ENCODE data around the gene PLCD4.

The PLCD4 gene

GRCh38 chr2:218622606-218623365, 15.1 kb downstream of the PLCD4 start:
- no peak for DNase-seq

GRCh38 chr2:218623366-218623705, 15.6 kb downstream of the PLCD4 start:
- no peak for DNase-seq

DNA sequence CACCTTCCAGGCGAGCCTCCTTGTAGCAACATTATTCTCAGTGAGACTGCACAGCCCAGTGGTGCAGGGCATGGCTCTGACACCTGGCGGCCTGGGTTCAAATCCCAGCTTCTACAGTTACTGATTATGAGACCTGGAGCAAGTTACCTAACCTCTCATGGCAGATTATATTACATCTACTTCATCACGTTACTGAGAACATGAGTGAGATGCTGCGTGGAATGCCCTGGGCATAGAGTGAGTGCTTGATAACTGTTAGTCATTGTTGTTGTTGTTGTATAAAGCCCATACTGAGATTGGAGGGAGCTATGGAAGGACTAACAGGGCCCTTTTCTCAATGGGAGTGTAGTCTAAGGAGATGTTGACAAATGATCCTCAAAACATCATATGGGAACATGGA, 18.7 kb downstream of the PLCD4 start:
- DNase-seq, result no peak

GRCh38 chr2:218627939-218628338, 20.2 kb downstream of the PLCD4 start:
- no peak for DNase-seq

- DNase-seq, result no peak
Measured at GRCh38 chr2:218631837-218632236, 24.1 kb downstream of the PLCD4 start.

DNA sequence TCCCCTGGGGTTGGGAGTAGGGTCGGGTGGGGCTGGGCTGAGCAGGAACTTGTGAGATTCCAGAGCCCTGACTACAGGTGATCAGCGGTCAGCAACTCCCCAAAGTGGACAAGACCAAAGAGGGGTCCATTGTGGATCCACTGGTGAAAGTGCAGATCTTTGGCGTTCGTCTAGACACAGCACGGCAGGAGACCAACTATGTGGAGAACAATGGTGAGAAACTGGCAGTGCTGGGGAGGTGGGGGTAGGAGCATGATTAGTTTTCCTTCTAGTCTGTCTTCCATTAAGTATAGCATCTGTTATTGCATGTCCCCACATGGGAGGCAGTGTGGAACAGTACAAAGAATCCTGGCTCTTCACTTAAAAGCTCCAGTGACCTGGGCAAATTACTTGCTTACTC, 28.0 kb downstream of the PLCD4 start:
- DNase-seq, result no peak

DNA sequence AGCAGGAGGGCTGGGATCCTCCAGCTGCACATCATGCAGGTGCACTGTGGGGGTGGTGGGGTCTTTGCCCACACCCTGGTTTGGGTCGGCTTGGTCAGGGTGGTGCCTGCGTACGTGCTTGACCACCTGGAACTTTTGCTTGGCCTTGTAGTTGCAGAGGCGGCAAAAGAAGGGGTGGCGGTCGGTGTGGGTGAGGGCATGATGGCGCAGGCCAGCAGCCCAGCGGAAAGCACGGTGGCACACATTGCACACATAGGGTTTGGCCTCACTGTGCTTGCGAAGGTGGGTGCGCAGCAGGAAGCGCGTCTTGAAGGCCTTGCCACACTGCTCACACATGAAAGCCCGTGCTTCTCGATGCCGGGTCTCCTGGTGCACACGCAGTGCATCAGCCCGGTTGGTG, 30.7 kb downstream of the PLCD4 start:
- no peak for DNase-seq

DNA sequence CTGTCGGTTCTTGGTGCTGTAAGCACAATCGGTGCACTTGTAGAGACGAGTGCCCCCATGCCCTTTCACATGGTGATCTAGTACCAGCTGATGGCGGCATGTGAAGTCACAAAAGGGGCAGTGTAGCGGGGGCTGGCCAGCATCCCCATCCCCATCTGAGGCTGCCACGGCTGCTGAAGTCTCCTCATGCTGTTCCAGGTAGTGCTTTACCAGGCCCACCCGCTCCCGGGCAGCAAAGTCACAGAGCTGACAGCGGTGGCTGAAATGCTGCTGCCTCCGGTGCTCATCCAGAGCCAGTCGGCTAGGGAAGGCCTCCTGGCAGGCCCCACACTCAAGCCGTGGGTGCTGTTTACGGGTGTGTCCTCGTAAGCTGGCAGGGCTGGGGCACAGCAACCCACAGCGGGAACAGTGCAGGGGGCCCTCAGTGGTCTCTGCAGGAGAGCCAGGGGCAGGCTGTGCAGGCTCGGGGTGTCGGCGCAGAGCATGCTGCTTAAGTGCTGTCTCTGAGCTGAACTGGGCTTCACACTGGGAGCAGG, 34.5 kb downstream of the PLCD4 start:
- no peak for DNase-seq

DNA sequence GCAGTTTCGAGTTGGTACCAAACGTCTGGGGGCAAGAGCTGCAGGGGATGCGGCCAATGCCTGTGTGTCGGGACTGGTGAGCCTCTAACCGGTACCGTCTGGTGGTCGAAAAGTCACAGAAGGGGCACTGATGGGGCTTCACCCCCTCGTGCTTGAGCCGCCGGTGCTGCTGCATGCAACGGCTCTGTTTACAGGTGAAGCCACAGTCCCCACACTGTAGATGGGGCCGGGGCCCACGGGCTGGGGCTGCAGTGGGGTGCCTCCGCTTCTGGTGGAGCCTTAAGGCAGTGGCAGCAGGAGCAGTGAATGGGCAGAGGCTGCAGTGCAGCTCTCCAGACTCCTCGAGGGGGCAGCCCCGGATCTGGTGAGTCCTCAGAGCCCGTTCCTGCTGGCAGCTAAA, 35.1 kb downstream of the PLCD4 start:
- no peak for DNase-seq

DNA sequence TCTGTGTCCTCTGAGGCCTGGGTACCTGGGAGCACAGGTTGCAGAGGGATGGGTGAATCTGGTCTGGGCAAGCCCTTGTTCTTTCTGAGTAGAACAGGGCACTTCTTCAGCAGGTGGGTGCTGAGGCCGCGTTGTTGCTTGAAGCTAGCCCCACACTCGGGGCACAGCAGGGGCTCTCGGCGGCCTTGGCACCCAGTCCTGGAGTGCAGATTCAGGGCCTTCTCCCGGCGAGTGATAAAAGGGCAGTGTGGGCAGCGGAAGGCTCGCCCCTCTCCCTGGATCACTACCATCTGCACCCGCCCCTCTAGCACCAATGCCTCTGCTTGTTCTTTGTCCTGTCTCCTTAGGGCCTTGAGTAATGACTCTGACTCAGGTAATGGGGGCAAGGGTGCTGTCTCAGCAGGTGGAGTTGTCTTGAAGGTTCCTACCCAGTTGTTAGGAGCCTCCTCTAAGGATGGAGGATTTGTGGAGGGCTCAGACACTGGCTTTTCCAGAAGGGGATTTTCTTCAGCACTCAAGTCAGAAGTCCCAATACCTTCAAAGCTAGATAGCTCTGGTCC, 36.1 kb downstream of the PLCD4 start:
- no peak for DNase-seq

- no peak for DNase-seq
Measured at GRCh38 chr2:218644721-218645120, 37.0 kb downstream of the PLCD4 start.

- no peak for DNase-seq
Measured at GRCh38 chr2:218645126-218645525, 37.4 kb downstream of the PLCD4 start.

DNA sequence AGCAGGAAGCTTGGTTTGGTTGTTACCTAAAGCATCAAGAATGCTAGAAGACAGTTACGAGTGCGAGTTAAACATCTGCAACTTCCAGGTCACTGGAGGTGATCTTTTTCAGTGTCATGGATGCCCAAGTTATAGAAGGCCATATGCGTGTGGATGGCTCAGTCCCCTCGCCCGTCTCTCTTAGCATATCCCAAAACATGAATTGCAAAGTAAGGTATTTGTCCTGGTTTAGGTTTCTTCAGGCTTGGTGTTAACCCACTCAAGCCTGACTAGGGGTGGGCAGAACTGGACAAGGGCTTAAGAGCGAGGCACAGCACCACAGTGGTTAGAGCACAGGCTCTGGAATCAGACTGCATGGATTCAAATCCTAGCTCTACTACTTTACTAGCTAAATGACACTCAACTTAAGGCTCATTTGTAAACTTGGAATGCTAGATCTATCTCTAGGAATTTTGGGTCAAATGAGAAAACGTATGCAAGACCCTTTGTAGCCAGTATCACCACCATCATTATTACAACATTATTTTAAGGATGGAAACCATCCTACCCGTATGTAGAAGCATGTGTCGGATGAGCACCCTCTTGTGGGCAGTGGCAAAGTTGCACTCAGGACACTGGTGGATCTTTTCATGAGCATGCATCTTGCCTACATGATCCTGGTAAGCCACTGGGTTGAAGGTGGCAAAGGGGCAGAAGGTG, 40.5 kb downstream of the PLCD4 start:
- peak; percentile 16 to 65 for DNase-seq

- DNase-seq, result no peak
Measured at GRCh38 chr2:218648787-218649100, 41.0 kb downstream of the PLCD4 start.

DNA sequence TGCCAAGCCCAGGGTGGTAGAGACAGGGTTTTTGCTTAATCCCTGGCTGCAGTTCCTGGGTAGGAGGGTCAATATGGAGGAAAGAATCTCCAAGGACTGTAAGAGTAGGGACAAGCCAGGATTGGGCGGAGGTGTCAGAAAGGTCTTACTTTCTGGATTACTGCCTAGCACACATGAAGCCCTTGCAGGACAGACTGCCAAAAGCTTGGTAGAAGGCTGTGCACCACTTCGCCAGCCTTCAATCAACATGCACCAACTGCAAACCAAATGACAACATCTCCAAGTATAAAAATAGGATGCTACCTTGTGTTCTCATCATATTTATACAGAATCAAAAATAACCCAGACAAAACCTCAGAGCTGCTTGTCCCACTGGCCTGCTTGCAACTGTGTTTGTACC, 48.1 kb downstream of the PLCD4 start:
- DNase-seq, result no peak

- DNase-seq, result peak; percentile 14 to 63
Measured at GRCh38 chr2:218658671-218659257, 51.1 kb downstream of the PLCD4 start.

DNA sequence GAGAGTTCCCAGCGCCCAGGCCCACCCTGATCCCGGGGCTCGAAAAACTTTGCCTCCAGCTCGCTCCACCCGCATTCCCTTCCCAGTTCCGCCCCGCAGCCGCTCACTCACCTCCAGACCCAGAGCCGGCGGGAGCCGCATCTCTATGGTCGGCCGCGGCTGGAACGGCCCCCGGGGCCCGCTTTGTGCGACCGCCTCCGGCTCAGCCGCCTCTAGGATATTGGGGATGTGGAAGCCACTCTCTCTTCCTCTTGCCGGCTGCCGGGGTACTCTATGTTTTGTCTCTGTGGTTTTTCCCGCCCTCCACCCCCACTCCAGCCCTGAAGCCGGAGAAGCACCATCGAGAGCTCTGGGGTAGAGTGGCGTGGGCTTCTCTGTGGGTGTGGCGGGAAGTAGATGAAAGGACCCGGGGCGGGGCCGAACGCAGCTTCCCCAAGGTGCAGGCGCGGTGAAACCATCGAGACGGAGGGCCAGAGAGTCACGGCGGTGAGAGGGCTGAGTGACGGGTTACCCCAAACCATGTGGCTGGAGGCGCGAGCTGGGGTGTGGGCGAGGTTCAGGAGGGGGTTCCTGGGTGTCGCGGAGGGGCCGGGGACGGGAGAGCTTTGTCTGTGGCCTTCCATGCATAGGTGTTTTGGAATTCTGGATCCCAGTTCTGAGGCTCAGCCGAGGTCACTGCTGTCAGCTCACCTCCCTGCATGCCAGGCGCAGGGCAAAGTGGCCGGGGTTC, 51.7 kb downstream of the PLCD4 start, which contains the start of the genes BCS1L and ZNF142:
Gene BCS1L (plus strand): TSS at position 426 of the 730 bp plus-strand sequence. CDS start 1,305 bp downstream, outside the sequence.
Gene ZNF142 (minus strand): TSS at position 366 of the 730 bp plus-strand sequence. CDS start 3,194 bp downstream, outside the sequence.
- peak; percentile 83 to 96 for DNase-seq

- peak in 1 of 2 experiments; percentile 41 for DNase-seq
Measured at GRCh38 chr2:218659988-218660358, 52.3 kb downstream of the PLCD4 start.

DNA sequence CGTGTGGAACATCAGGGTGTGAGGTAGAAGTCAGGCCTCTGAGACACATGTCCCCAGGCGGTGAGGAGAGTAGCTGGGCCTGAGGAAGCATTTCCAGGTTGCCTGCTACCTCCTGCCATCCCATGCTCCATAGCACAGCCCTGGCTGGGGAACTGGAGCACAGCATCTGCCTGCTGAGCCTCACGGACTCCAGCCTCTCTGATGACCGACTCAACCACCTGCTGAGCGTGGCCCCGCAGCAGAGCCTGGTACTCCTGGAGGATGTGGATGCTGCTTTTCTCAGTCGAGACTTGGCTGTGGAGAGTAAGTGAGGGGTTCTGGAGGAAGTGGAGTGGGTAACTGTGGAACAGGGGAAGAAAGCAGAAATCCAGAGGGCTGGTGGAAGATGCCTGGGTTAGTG, 54.7 kb downstream of the PLCD4 start:
- DNase-seq, result no peak

- DNase-seq, result no peak
Measured at GRCh38 chr2:218662827-218663226, 55.1 kb downstream of the PLCD4 start.

DNA sequence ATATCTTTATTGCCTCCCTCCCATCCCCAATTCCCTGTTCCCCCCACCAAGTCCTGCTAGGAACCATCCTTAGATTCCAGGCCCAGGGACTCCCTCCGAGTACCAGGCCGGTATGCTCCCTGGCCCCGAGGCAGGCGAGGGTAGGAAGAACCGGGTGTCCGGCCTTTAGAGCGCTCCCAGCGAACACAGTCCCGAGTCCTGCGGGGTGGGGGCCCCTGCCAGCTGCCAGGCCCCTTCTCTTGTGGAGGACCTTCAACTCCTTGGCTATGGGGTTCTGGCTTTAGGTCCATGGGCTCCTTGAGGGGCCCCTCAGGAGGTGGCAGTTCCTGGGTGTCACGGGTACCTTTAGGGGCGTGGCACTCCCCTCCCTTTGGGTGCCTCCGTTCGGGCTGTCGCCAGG, 56.2 kb downstream of the PLCD4 start:
- no peak for DNase-seq

DNA sequence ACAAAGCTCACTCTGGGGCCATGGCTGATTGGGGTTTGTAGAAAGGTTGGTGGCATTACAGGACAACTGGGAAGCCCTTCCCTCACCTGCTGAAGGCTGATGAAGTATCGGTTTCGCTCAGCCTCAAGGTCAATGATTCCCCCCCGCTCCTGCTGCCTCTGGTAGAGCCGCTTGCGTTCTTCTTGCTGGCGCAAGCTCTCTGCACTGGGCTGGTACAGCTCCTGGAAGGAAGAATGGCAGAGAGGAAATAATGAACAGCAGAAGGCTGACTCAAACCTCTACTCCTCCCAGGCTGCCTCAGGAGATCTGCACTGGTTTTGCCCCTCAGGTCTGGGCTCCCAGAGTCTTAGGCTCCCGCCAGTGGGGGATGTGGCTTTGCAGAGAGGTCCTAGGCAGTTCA, 57.0 kb downstream of the PLCD4 start:
- no peak for DNase-seq

DNA sequence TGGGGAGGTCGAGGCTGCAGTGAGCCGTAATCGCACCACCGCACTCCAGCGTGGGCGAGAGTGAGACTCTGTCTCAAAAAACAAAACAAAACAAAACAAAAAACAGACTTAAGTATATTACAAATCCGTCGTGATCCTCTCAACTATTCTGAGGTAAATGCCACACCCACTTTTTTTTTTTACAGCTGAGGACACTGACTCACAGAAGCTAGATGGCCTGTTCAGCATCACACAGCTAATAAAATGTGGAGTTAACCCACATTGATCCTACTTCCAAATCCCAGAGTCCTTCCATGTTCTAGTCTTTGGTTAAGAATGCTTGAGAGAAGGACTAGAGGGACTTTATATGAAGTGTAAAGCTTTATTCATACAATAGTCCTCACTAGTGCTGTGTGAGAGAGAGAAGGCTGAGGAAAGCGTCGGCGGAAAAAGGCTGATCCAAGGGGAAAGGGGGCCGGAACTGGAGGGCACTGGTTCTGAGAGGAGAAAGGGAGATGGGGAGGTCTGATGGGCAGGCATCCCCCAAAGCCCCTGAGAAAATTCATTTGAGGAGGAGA, 63.5 kb downstream of the PLCD4 start:
- peak in 1 of 2 experiments; percentile 34 for DNase-seq

Data from NCI-H526 (cell line).